GM12873 (cell line): ENCODE results near the gene CDH4.

Experiments used
- TF ChIP-seq, protein P1 (sequence below): IDR thresholded peaks from 2 replicates; pipeline ENCODE4 v1.5.1; 2012; ENCODE audit warnings: low read depth, mild to moderate bottlenecking, moderate library complexity, low read length, control low read depth; ENCODE audit not compliant: insufficient read depth; ENCODE audit errors: missing control alignments

Gene CDH4

DNA sequence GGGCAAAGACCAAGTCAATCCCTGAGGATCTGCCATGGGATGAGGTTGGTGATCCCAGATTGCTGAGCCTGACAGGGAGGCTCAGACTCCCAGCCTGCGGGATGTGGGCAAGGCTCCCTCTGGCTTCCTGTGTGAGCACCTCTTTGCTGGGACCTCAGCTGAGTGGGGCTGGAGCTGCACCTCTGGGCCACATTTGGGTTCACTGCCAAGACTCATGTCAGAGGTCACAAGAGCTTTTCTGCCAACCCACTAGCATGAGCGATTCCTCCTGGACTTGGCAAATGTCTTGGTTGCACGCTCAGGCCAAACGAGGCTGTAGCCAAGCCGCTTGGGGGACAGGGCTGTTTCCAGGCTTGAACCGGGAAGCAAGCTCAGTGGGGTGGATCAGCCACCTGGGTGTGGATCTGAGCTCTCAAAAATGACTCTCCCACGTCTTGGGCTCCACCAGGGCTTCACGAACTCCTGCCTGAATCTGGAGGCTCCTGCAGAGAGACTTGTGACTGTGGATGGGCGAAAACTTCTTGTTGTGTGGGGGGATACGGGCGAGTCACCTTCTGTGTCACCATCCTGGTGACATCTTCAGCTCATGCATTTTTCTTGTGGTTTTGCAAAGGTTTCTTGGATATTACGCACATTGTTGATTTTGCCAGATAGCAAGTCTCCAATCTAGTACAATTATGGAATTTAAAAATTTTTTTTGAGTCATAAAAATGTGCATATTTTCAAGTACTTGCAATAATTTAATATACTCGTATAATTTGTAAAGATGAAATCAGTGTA lies 359.5 kb downstream of the CDH4 start:
- TF ChIP-seq, protein P1, sequence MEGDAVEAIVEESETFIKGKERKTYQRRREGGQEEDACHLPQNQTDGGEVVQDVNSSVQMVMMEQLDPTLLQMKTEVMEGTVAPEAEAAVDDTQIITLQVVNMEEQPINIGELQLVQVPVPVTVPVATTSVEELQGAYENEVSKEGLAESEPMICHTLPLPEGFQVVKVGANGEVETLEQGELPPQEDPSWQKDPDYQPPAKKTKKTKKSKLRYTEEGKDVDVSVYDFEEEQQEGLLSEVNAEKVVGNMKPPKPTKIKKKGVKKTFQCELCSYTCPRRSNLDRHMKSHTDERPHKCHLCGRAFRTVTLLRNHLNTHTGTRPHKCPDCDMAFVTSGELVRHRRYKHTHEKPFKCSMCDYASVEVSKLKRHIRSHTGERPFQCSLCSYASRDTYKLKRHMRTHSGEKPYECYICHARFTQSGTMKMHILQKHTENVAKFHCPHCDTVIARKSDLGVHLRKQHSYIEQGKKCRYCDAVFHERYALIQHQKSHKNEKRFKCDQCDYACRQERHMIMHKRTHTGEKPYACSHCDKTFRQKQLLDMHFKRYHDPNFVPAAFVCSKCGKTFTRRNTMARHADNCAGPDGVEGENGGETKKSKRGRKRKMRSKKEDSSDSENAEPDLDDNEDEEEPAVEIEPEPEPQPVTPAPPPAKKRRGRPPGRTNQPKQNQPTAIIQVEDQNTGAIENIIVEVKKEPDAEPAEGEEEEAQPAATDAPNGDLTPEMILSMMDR = no peak

DNA sequence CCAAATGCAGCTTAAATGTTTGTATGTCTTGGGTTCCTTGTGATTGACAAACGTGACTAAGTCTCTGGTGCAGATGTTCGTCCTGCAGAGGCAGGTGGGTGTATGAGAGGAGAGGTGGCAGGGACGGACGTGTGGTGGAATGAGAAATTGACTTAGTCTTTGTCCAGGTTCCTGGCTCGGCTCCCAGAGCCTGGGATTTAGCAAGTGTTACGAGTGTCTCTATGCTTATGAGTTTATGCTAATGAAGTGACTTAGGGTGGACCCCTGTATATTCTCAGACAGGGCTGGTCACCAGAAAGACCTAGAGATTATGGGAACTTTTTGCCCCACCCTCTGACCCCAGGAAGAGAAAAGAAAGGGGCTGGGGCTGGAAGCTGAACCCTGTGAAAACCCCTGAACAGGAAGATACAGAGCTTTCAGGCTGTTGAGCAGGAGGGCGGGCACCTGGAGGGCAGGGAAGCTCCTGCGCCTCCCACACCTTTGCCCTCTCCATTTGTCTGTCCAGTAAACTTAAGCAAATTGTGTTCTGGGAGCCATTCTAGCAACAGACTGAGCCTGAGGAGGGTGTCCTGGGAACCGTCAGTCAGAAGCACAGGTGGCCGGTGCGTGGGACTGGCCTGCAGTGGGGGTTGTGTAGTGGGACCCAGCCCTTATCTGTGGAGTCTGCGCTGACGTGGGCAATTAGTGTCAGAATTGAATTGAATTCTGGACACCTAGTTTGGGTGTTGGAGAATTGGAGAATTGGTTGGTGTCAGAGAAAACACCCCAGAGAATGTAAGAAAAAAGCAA lies 362.1 kb downstream of the CDH4 start:
- TF ChIP-seq, protein P1 = no peak

DNA sequence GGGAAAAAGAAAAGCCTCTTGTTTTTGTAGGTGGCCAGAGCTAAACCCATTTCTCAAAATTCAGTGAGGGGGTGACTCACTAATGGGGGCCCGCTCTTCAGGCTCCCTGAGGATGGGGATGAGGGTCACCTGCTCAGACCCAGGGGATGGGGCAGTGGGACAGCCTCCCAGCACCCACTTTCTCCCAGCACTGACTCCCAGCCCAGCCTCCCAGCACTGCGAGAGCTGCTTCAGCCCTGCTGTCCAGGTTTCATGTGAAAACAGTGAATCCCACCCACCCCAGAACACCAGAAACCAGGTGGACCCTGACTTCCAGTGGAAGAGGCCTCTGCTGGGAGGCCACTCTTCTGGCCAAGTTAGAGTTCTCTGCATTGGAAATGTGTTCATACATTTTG lies 362.6 kb downstream of the CDH4 start:
- TF ChIP-seq, protein P1 = no peak

GRCh38 chr20:61615806-61616205 lies 363.7 kb downstream of the CDH4 start:
- TF ChIP-seq, protein P1 = no peak

DNA sequence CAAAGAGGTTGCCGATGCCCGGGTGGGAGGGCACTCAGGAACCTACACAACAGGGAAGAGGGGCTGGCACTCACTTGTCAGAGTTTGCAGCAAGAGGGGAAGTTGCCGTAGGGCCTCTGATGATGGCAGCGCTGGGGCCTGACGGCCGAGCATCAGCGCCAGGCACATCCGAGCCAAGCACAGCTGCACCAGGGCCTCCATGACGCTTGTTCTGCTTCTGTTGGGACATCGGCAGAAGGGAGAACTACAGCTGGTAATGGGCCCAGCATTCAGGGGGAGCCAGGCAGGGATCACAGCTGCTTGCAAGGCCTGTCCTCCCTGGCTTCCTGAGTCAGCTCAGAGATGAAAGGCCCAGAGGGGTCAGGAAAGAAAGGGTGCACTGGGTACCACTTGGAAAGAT lies 367.7 kb downstream of the CDH4 start:
- TF ChIP-seq, protein P1 = no peak

- TF ChIP-seq, protein P1 = no peak
These were observed 368.1 kb downstream of the CDH4 start for GRCh38 chr20:61620174-61620573.

DNA sequence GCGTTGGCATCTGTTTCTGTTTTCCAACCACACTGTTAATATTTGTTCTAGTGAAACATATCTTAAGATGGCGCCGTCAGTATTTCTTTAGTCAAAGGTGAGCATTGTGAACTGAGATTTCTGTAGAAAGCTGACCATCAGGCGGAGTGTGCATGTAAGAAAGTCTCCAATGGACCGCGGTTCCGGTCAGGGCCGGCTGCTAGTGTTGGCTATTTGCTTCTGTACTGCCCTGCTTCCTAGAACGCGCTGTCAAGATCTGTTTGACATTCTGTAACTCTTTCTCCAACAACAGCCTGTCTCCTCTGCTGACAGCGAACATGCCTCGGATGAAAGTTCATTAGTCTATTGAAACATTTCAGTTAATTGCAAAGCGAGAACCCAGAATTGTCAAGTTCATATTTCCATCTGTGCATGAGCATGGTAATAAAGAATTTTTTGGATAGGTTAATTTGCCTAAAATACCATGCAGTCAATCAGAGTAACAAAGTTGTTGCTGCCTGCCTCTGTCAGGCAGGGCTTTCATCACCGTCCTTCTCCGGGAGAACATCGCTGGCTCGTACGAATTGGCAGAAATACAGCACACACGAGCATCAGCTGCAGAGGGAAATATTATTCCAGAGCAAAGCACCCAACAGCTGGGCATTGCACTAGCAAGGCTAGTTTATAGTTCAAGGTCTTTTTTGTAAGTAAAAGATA lies 369.1 kb downstream of the CDH4 start:
- TF ChIP-seq, protein P1 = no peak
